ENCODE results near the gene TAP1. TPM values are rescaled to one million over a fixed set of nuclear protein-coding genes. Genes with fewer than 3 reads are reported as not detected.
"Not testable (repeated sequence)": the region's sequence is repeated elsewhere in the genome, so short reads cannot be mapped to it uniquely, and the experiment has no call there.

TAP1 gene
- total RNA-seq, 6 experiments from 2014 or later = 7.7 to 24.9 (median 17.8) TPM

DNA sequence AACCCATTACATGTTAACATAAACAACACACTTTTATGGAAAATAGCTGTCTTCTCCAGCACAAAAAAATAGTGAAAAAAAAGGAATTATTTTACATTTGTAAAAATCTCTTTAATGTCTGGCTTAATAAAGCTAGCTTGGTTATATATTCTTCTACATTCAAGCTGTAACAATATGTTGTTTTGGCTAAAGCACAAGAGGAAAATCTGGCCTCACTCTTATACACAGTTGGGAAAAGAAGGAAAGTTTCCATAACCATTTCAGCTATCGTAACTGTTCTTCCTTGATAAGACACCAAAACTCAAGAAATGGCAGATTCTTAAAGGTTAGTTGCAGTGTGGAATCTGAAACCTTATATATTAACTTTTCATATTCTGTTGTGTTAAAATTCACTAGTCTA, 44.3 kb downstream of the TAP1 start:
- Histone ChIP-seq H3K4me3 (no peak overlapping the region), H3K4me1 (no peaks in the 10 kb centered on the region), H3K27ac (no peak overlapping the region), H3K9me3 (no peaks in the 10 kb centered on the region), H3K36me3 (no peaks in the 10 kb centered on the region), H3K27me3 (peaks cover 0 to 6% of the 10 kb centered on the region in 2 donors)
- ATAC-seq (no peak), DNase-seq (no peak)
- 30% methylated on average over 1 of the region's 1 CpG for WGBS (ENCODE audit: insufficient coverage, low coverage, low lambda C conversion rate, missing lambda C conversion rate)
- no peak for TF ChIP-seq POLR2A (IDR thresholded peaks at IDR 0.05)
- TF ChIP-seq, protein P1, sequence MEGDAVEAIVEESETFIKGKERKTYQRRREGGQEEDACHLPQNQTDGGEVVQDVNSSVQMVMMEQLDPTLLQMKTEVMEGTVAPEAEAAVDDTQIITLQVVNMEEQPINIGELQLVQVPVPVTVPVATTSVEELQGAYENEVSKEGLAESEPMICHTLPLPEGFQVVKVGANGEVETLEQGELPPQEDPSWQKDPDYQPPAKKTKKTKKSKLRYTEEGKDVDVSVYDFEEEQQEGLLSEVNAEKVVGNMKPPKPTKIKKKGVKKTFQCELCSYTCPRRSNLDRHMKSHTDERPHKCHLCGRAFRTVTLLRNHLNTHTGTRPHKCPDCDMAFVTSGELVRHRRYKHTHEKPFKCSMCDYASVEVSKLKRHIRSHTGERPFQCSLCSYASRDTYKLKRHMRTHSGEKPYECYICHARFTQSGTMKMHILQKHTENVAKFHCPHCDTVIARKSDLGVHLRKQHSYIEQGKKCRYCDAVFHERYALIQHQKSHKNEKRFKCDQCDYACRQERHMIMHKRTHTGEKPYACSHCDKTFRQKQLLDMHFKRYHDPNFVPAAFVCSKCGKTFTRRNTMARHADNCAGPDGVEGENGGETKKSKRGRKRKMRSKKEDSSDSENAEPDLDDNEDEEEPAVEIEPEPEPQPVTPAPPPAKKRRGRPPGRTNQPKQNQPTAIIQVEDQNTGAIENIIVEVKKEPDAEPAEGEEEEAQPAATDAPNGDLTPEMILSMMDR (IDR thresholded peaks at IDR 0.05) = no peak
- intact Hi-C loops (cut with DNase I) = no loop called here

DNA sequence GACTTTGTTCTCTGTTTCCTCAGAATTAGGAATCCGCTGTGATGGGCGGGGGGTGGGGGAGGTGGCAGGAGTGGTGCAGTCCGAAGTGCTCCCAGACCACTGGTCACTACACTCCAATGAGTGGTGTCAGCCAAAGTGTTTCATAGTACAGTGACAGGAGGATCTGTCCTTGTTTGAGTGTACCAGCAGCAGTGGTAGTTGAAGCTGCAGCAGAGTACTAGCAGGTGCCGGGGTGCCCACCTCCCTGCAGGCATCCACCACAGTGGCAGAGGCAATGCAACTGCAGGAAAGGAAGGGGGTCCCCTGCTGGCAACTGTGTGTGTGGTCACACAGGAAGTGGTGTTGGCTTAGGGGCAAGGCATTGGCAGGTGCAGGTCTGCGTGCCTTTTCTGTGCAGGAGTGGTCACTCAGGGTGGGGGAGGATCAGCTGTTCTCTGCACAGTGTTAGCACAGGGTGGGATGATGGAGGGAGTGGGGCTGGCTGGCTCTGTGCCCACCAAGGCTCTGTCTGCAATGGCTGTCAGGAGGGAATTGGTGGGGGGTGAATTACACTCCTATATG, 46.4 kb downstream of the TAP1 start:
- intact Hi-C loops (cut with DNase I) = no loop called here
- ATAC-seq = no peak
- H3K4me3 ChIP-seq = no peak overlapping the region

DNA sequence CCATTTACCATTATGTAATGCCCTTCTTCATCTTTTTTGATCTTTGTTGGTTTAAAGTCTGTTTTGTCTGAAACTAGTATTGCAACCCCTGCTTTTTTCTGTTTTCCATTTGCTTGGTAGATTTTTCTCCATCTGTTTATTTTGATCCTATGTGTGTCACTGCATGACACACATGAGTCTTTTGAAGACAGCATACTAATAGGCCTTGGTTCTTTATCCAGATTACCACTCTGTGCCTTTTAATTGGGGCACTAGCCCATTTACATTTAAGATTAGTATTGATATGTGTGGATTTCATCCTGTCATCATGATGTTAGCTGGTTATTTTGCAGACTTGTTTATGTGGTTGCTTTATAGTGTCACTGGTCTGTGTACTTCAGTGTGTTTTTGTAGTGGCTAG, 48.1 kb downstream of the TAP1 start:
- H3K27me3 ChIP-seq; H3K4me1 ChIP-seq; intact Hi-C loops (cut with DNase I); H3K9me3 ChIP-seq; H3K27ac ChIP-seq; DNase-seq; H3K36me3 ChIP-seq; ATAC-seq; H3K4me3 ChIP-seq: not testable (repeated sequence)

More for the DNA sequence above, 46.4 kb downstream of the TAP1 start:
- Histone ChIP-seq H3K27ac (no peak overlapping the region), H3K9me3 (no peaks in the 10 kb centered on the region), H3K4me1 (no peaks in the 10 kb centered on the region), H3K36me3 (no peaks in the 10 kb centered on the region), H3K27me3 (peaks cover 0 to 6% of the 10 kb centered on the region in 2 donors)
- no peak for TF ChIP-seq POLR2A (IDR thresholded peaks at IDR 0.05)
- TF ChIP-seq, protein P1 (IDR thresholded peaks at IDR 0.05) = no peak
- 54% methylated on average over 5 of the region's 5 CpGs for WGBS (ENCODE audit: insufficient coverage, low coverage, low lambda C conversion rate, missing lambda C conversion rate)
- no peak for DNase-seq

DNA sequence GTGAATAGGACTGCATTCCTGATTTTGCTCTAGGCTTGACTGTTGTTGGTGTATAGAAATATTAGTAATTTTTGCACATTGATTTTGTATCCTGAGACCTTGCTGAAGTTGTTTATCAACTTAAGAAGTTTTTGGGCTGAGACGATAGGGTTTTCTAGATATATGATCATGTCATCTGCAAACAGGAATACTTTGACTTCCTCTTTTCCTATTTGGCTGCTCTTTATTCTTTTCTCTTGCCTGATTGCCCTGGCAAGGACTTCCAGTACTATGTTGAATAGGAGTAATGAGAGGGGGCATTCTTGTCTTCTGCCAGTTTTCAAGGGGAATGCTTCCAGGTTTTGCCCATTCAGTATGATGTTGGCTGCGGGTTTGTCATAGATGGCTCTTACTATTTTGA, 50.1 kb downstream of the TAP1 start:
- H3K4me1 ChIP-seq = no peaks in the 10 kb centered on the region
- intact Hi-C loops (cut with DNase I) = no loop called here
- TF ChIP-seq, protein P1 (IDR thresholded peaks at IDR 0.05) = no peak
- no peak overlapping the region for H3K27ac ChIP-seq
- H3K36me3 ChIP-seq = no peaks in the 10 kb centered on the region
- no peak overlapping the region for H3K4me3 ChIP-seq
- ATAC-seq (no peak), DNase-seq (no peak)
- peaks cover 0 to 6% of the 10 kb centered on the region in 2 donors for H3K27me3 ChIP-seq
- no peaks in the 10 kb centered on the region for H3K9me3 ChIP-seq
- WGBS (ENCODE audit: insufficient coverage, low coverage, low lambda C conversion rate, missing lambda C conversion rate) = 60% methylated on average over 2 of the region's 2 CpGs

DNA sequence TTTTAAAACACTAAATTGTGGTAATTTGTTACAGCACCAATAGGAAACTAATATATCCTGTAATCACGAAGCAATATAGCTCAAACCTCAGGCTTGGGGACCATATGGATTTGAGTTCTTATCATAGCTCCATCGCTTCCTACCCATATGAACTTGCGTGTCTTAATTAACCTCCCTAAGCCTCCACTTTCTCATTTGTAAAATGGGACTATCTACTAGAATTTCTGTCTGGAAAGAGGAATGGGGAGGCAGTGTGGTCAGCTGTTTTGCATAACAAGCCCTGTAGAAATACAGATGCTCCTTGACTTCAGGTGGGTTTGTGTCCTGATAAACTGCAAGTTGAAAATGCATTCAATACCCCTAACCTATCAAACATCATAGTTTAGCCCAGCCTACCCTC, 53.8 kb downstream of the TAP1 start:
- Histone ChIP-seq H3K27me3 (no peaks in the 10 kb centered on the region), H3K4me3 (no peak overlapping the region), H3K4me1 (no peaks in the 10 kb centered on the region), H3K36me3 (no peaks in the 10 kb centered on the region), H3K9me3 (no peaks in the 10 kb centered on the region), H3K27ac (no peak overlapping the region)
- no peak for ATAC-seq
- intact Hi-C loops (cut with DNase I) = loop anchor here in 1 of 2 donors (10.0 kb wide), 1 partner anchor 385 kb away; no protein-coding TSS in a partner anchor
- no peak for TF ChIP-seq POLR2A (IDR thresholded peaks at IDR 0.05)
- TF ChIP-seq, protein P1 (IDR thresholded peaks at IDR 0.05) = no peak
- WGBS (ENCODE audit: insufficient coverage, low coverage, low lambda C conversion rate, missing lambda C conversion rate) = 37% methylated on average over 3 of the region's 3 CpGs
- no peak for DNase-seq
